Ascending aorta (tissue), 2 donors: ENCODE results near the gene LILRB4. TPM values are rescaled to one million over a fixed set of nuclear protein-coding genes. Genes with fewer than 3 reads are reported as not detected.

Source experiments
- DNase-seq, 2 donors: peaks; one replicate each; pipeline ENCODE4 v3.0.0-alpha.2; 2019; ENCODE audit warnings: low spot score in 2 of 2
- H3K27ac ChIP-seq, 2 donors: fragments of 200-600 bp; sonication (generic); one replicate each; pipeline ENCODE4 v1.5.1; 2016 to 2017; ENCODE audit warnings: mild to moderate bottlenecking in 1 of 2
- H3K27me3 ChIP-seq: fragments of 200-600 bp; sonication (generic); one replicate; pipeline ENCODE4 v1.5.1; 2017
- H3K36me3 ChIP-seq, 2 donors: fragments of 200-600 bp; sonication (generic); one replicate each; pipeline ENCODE4 v1.5.1; 2016
- H3K4me1 ChIP-seq, 2 donors: fragments of 200-600 bp; sonication (generic); one replicate each; pipeline ENCODE4 v1.5.1; 2016 to 2017; ENCODE audit warnings: mild to moderate bottlenecking in 1 of 2
- H3K4me3 ChIP-seq, 2 donors: fragments of 200-600 bp; sonication (generic); one replicate each; pipeline ENCODE4 v1.5.1; 2016 to 2017; ENCODE audit warnings: mild to moderate bottlenecking in 1 of 2
- H3K9me3 ChIP-seq, 2 donors: fragments of 200-600 bp; sonication (generic); one replicate each; pipeline ENCODE4 v1.5.1; 2016
- intact Hi-C: fragments of 100-400 bp; cut with DNase I; formaldehyde crosslinking; loops from one replicate; pipeline ENCODE4 v1.15.1; 2023
- total RNA-seq: library from RNA; depleted of rRNA; stranded (reverse); fragments of >200 nt; gene quantifications from one replicate; pipeline ENCODE4 v1.1.0, GENCODE V29; 2016
- TF ChIP-seq, protein P1 (sequence below), 3 experiments: fragments of 200-600 bp in 2 of 3; fragments of 450-650 bp in 1 of 3; sonication (generic) in 2 of 3; IDR thresholded peaks; one replicate each; pipeline ENCODE4 v1.5.1; 2016 to 2019; ENCODE audit warnings: antibody characterized with exemption in 3 of 3, mild to moderate bottlenecking in 1 of 3, moderate library complexity in 1 of 3

Gene LILRB4
- total RNA-seq, 1 donor from 2014 or later, result 0.64 TPM

DNA sequence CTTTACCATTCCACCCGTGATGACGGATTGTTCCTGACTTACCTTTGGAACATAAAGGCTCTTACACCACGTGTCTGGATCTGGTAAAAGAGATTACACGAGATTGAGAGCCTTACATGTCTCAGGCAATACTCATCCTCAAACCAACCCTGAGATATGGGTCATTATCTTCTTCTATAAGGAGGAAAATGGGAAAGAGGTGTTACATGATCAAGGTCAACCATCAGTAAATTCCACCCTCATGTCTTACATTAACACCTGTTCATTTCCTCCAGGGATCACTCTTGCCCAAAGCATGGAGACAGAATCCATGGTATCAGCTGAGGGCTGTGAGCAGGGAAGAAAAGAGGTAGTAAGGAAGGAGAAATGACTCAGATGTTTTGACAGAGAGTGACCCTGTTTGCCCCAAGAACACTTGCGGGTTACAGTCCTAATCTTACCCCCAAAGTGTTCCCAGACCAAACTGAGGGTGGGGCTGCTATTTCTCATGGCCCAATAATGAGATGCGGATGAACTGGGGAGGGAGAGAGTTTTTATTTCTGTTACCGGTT, 19.6 kb downstream of the LILRB4 start:
- no peak for DNase-seq
- Histone ChIP-seq H3K27ac (no peak overlapping the region), H3K9me3 (no peaks in the 10 kb centered on the region), H3K4me1 (no peaks in the 10 kb centered on the region), H3K4me3 (no peak overlapping the region), H3K27me3 (no peaks in the 10 kb centered on the region), H3K36me3 (no peaks in the 10 kb centered on the region)
- TF ChIP-seq, protein P1, sequence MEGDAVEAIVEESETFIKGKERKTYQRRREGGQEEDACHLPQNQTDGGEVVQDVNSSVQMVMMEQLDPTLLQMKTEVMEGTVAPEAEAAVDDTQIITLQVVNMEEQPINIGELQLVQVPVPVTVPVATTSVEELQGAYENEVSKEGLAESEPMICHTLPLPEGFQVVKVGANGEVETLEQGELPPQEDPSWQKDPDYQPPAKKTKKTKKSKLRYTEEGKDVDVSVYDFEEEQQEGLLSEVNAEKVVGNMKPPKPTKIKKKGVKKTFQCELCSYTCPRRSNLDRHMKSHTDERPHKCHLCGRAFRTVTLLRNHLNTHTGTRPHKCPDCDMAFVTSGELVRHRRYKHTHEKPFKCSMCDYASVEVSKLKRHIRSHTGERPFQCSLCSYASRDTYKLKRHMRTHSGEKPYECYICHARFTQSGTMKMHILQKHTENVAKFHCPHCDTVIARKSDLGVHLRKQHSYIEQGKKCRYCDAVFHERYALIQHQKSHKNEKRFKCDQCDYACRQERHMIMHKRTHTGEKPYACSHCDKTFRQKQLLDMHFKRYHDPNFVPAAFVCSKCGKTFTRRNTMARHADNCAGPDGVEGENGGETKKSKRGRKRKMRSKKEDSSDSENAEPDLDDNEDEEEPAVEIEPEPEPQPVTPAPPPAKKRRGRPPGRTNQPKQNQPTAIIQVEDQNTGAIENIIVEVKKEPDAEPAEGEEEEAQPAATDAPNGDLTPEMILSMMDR (IDR thresholded peaks at IDR 0.05), result no peak
- intact Hi-C loops, result no loop called here

GRCh38 chr19:54684527-54684926, 21.7 kb downstream of the LILRB4 start:
- TF ChIP-seq, protein P1 (IDR thresholded peaks at IDR 0.05), result no peak
- H3K4me3 ChIP-seq, result no peak overlapping the region
- no peaks in the 10 kb centered on the region for H3K36me3 ChIP-seq
- no peaks in the 10 kb centered on the region for H3K4me1 ChIP-seq
- no peak for DNase-seq
- H3K27me3 ChIP-seq, result no peaks in the 10 kb centered on the region
- H3K9me3 ChIP-seq, result no peaks in the 10 kb centered on the region
- intact Hi-C loops, result no loop called here
- no peak overlapping the region for H3K27ac ChIP-seq

- Histone ChIP-seq H3K4me3 (no peak overlapping the region), H3K27ac (no peak overlapping the region), H3K36me3 (no peaks in the 10 kb centered on the region), H3K4me1 (no peaks in the 10 kb centered on the region), H3K9me3 (no peaks in the 10 kb centered on the region), H3K27me3 (no peaks in the 10 kb centered on the region)
- DNase-seq, result no peak
- intact Hi-C loops, result no loop called here
- TF ChIP-seq, protein P1 (IDR thresholded peaks at IDR 0.05), result no peak
Observed at GRCh38 chr19:54691582-54692297, 29.0 kb downstream of the LILRB4 start.

DNA sequence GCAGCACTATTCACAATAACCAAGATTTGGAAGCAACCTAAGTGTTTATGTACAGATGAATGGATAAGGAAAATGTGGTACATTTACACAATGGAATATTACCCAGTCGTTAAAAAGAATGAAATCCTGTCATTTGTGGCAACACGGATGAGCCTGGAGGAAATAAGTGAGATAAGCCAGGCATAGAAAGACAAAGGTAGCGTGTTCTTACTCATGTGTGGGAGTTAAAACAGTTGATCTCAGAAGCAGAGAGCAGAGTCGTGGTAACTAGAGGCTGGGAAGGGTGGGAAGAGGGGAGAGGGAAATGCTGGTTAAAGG, 29.5 kb downstream of the LILRB4 start:
- intact Hi-C loops, result no loop called here
- Histone ChIP-seq H3K27me3 (no peaks in the 10 kb centered on the region), H3K27ac (no peak overlapping the region)

GRCh38 chr19:54694648-54695047, 31.9 kb downstream of the LILRB4 start:
- TF ChIP-seq, protein P1 (IDR thresholded peaks at IDR 0.05), result no peak
- no peaks in the 10 kb centered on the region for H3K36me3 ChIP-seq
- intact Hi-C loops, result no loop called here
- H3K9me3 ChIP-seq, result no peaks in the 10 kb centered on the region
- no peaks in the 10 kb centered on the region for H3K27me3 ChIP-seq
- no peak for DNase-seq
- H3K27ac ChIP-seq, result no peak overlapping the region
- H3K4me1 ChIP-seq, result no peaks in the 10 kb centered on the region
- no peak overlapping the region for H3K4me3 ChIP-seq

More for the DNA sequence above, 29.5 kb downstream of the LILRB4 start:
- no peaks in the 10 kb centered on the region for H3K4me1 ChIP-seq
- no peak overlapping the region for H3K4me3 ChIP-seq
- DNase-seq, result no peak
- no peaks in the 10 kb centered on the region for H3K36me3 ChIP-seq
- no peaks in the 10 kb centered on the region for H3K9me3 ChIP-seq
- TF ChIP-seq, protein P1 (IDR thresholded peaks at IDR 0.05), result no peak
